Astrocyte (in vitro differentiated cells and primary cell): ENCODE data around the gene PTPRM. TPM values are rescaled to one million over a fixed set of nuclear protein-coding genes. Genes with fewer than 3 reads are reported as not detected.

ENCODE experiments used
- DNase-seq: peaks from one replicate; pipeline ENCODE4 v3.0.0-alpha.2; 2010; ENCODE audit warnings: low read depth
- FAIRE-seq: peaks from 2 replicates; lab custom pipeline; 2011; peaks lifted over from hg19 to GRCh38; lab: Jason Lieb, UNC
- H2AFZ ChIP-seq: 2 replicates; pipeline ENCODE4 v1.6.0; 2012; ENCODE audit warnings: low read depth, low read length, inconsistent platforms
- H3K27ac ChIP-seq: 2 replicates; pipeline ENCODE4 v1.5.1; 2011; ENCODE audit warnings: low read depth, low read length, inconsistent platforms
- H3K27me3 ChIP-seq: 2 replicates; pipeline ENCODE4 v1.6.0; 2011; ENCODE audit warnings: low read length, inconsistent platforms; ENCODE audit not compliant: insufficient read depth
- H3K36me3 ChIP-seq: 2 replicates; pipeline ENCODE4 v1.5.1; 2011; ENCODE audit warnings: low read length, inconsistent platforms; ENCODE audit not compliant: insufficient read depth
- H3K4me1 ChIP-seq: 2 replicates; pipeline ENCODE4 v1.5.1; 2011; ENCODE audit warnings: low read length, inconsistent platforms; ENCODE audit not compliant: insufficient read depth
- H3K4me2 ChIP-seq: 2 replicates; pipeline ENCODE4 v1.6.0; 2012; ENCODE audit warnings: low read length, inconsistent platforms
- H3K4me3 ChIP-seq: 2 replicates; pipeline ENCODE4 v1.5.1; 2011; ENCODE audit warnings: low read depth, mild to moderate bottlenecking, low read length, inconsistent platforms; ENCODE audit not compliant: insufficient read depth
- H3K79me2 ChIP-seq: 2 replicates; pipeline ENCODE4 v1.6.0; 2012; ENCODE audit warnings: mild to moderate bottlenecking, low read length, inconsistent platforms; ENCODE audit not compliant: insufficient read depth
- H3K9ac ChIP-seq: 2 replicates; pipeline ENCODE4 v1.6.0; 2012; ENCODE audit warnings: mild to moderate bottlenecking, low read length, inconsistent platforms
- H3K9me3 ChIP-seq: 2 replicates; pipeline ENCODE4 v1.5.1; 2012; ENCODE audit warnings: low read depth, mild to moderate bottlenecking, low read length, inconsistent platforms; ENCODE audit not compliant: insufficient read depth
- H4K20me1 ChIP-seq: 2 replicates; pipeline ENCODE4 v1.6.0; 2012; ENCODE audit warnings: low read length, inconsistent platforms; ENCODE audit not compliant: insufficient read depth
- H3K27ac Mint-ChIP-seq: one replicate; pipeline ENCODE4 v1.8.0; 2021; ENCODE audit warnings: mild to moderate bottlenecking, mixed read lengths; ENCODE audit not compliant: unreplicated experiment
- H3K27me3 Mint-ChIP-seq: one replicate; pipeline ENCODE4 v1.8.0; 2021; ENCODE audit warnings: low read depth, mixed read lengths; ENCODE audit not compliant: unreplicated experiment
- H3K36me3 Mint-ChIP-seq: one replicate; pipeline ENCODE4 v1.8.0; 2021; ENCODE audit warnings: low read depth, mixed read lengths; ENCODE audit not compliant: unreplicated experiment
- H3K4me1 Mint-ChIP-seq: one replicate; pipeline ENCODE4 v1.8.0; 2021; ENCODE audit warnings: low read depth, mixed read lengths; ENCODE audit not compliant: unreplicated experiment
- H3K4me3 Mint-ChIP-seq: one replicate; pipeline ENCODE4 v1.8.0; 2021; ENCODE audit warnings: mild to moderate bottlenecking, moderate library complexity, mixed read lengths; ENCODE audit not compliant: unreplicated experiment
- H3K9me3 Mint-ChIP-seq: one replicate; pipeline ENCODE4 v1.8.0; 2021; ENCODE audit warnings: mild to moderate bottlenecking, mixed read lengths; ENCODE audit not compliant: unreplicated experiment
- EZH2 ChIP-seq: IDR thresholded peaks from 2 replicates; pipeline ENCODE4 v1.6.1; 2012; ENCODE audit warnings: mild to moderate bottlenecking, low read length, inconsistent platforms; ENCODE audit not compliant: insufficient read depth
- total RNA-seq: library from RNA; stranded (reverse); gene quantifications from 2 replicates; pipeline ENCODE4 v1.2.1, GENCODE V29; 2021
- TF ChIP-seq, protein P1 (sequence below): IDR thresholded peaks from 2 replicates; pipeline ENCODE4 v1.5.1; 2011; ENCODE audit warnings: low read depth, mild to moderate bottlenecking, inconsistent platforms, low read length, moderate library complexity; ENCODE audit not compliant: insufficient read depth

The PTPRM gene
- total RNA-seq, 1 donor from 2014 or later = 59.6 TPM

DNA sequence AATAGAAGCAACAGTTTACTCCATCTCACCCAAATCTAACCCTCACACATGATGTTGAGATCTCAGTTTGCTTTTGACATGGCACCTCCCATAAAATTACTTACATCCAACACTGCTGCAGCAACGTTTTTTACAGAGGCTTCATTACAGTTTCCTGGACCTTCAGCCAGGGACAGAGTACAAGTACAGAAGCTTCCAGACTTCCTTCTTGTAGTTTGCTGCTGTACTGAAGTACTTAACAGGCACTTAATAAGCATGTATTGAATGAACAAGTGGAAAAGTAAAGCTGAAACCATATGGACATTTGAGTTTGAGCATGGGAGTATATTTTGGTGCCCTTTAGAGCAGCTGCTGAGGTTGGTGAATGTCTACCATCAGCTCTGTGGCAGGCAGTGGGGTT, 514.2 kb downstream of the PTPRM start:
- Mint-ChIP-seq H3K9me3 (no peaks in the 10 kb centered on the region), H3K27ac (no peak overlapping the region), H3K36me3 (peaks cover 8% of the 10 kb centered on the region), H3K4me3 (no peak overlapping the region), H3K27me3 (no peaks in the 10 kb centered on the region), H3K4me1 (peaks cover 13% of the 10 kb centered on the region)
- FAIRE-seq (no peak), DNase-seq (no peak)
- no peak overlapping the region for H3K27ac ChIP-seq
- no peaks in the 10 kb centered on the region for H3K27me3 ChIP-seq
- H3K4me3 ChIP-seq = no peak overlapping the region
- TF ChIP-seq, protein P1, sequence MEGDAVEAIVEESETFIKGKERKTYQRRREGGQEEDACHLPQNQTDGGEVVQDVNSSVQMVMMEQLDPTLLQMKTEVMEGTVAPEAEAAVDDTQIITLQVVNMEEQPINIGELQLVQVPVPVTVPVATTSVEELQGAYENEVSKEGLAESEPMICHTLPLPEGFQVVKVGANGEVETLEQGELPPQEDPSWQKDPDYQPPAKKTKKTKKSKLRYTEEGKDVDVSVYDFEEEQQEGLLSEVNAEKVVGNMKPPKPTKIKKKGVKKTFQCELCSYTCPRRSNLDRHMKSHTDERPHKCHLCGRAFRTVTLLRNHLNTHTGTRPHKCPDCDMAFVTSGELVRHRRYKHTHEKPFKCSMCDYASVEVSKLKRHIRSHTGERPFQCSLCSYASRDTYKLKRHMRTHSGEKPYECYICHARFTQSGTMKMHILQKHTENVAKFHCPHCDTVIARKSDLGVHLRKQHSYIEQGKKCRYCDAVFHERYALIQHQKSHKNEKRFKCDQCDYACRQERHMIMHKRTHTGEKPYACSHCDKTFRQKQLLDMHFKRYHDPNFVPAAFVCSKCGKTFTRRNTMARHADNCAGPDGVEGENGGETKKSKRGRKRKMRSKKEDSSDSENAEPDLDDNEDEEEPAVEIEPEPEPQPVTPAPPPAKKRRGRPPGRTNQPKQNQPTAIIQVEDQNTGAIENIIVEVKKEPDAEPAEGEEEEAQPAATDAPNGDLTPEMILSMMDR = no peak
- no peak for TF ChIP-seq EZH2
- no peaks in the 10 kb centered on the region for H3K9me3 ChIP-seq
- H3K9ac ChIP-seq = no peak overlapping the region
- no peaks in the 10 kb centered on the region for H3K36me3 ChIP-seq
- no peaks in the 10 kb centered on the region for H4K20me1 ChIP-seq
- no peak overlapping the region for H2AFZ ChIP-seq
- no peak overlapping the region for H3K4me2 ChIP-seq
- H3K4me1 ChIP-seq = no peaks in the 10 kb centered on the region
- H3K79me2 ChIP-seq = no peaks in the 10 kb centered on the region

DNA sequence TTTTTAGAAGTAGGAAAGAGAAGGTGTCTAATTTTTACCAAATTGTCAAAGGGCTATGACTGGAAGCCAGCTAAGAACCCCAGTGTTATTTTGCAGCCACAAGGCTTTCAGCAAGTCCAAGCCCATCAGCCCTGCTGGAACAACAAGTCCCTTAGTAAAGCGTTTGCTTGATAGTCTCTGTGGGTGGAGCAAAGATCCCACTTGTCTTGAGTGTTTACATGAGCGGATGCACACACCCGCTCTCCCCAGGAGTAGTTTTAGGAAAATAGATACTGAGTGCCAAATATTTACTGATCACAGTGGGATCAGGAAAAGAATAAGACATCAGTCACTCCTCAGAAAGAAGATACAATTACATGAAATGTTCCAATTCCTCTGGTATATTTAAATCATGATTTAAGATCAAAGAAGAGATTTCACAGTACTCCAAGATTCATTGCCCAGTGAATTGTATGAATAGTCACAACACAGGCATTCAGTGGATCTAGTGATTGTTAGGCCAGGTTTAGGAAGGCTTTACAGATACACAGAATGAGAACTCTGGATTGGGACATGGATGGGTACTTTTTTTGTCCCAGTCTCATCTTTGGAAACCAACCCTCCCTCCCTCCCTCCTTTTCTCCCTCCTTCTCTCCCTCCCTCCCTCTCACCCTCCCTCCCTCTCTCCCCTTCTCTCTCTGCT, 514.9 kb downstream of the PTPRM start:
- TF ChIP-seq, protein P1 = no peak
- TF ChIP-seq EZH2 = no peak
- no peak for FAIRE-seq
- Histone ChIP-seq H3K4me1 (no peaks in the 10 kb centered on the region), H3K9ac (no peak overlapping the region), H3K27me3 (no peaks in the 10 kb centered on the region), H2AFZ (no peak overlapping the region), H3K27ac (no peak overlapping the region), H3K9me3 (no peaks in the 10 kb centered on the region), H3K4me3 (no peak overlapping the region), H3K4me2 (no peak overlapping the region), H3K36me3 (no peaks in the 10 kb centered on the region), H4K20me1 (no peaks in the 10 kb centered on the region), H3K79me2 (no peaks in the 10 kb centered on the region)
- no peaks in the 10 kb centered on the region for H3K27me3 Mint-ChIP-seq
- H3K36me3 Mint-ChIP-seq = peaks cover 8% of the 10 kb centered on the region
- H3K4me1 Mint-ChIP-seq = peaks cover 13% of the 10 kb centered on the region
- no peaks in the 10 kb centered on the region for H3K9me3 Mint-ChIP-seq
- H3K27ac Mint-ChIP-seq = no peak overlapping the region
- DNase-seq = no peak
- no peak overlapping the region for H3K4me3 Mint-ChIP-seq

DNA sequence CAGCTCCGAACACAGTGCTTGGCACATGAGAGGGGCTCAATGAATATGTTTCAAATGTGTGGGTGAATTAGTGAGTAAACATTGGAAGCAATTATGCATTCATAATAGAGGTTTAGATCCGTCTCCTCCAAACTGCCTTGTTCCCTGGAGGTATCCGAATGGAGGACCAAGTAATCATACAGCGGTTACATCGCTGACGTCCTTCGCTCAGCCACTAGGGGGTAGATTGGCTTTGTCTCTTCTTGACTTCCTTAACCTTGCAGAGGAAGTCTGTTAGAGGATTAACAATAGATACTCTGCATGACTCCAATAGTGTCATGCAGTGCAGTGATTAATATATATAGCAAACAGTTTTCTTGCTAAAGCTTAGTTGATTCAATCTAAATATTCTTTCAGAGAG, 517.0 kb downstream of the PTPRM start:
- H2AFZ ChIP-seq = no peak overlapping the region
- DNase-seq (peak; percentile 19), FAIRE-seq (no peak)
- Mint-ChIP-seq H3K9me3 (no peaks in the 10 kb centered on the region), H3K36me3 (peaks cover 6% of the 10 kb centered on the region), H3K4me1 (peaks cover 13% of the 10 kb centered on the region), H3K4me3 (no peak overlapping the region), H3K27me3 (no peaks in the 10 kb centered on the region), H3K27ac (no peak overlapping the region)
- H3K79me2 ChIP-seq = no peaks in the 10 kb centered on the region
- H3K9me3 ChIP-seq = no peaks in the 10 kb centered on the region
- no peak overlapping the region for H3K9ac ChIP-seq
- H3K27ac ChIP-seq = no peak overlapping the region
- H4K20me1 ChIP-seq = no peaks in the 10 kb centered on the region
- no peaks in the 10 kb centered on the region for H3K27me3 ChIP-seq
- no peak for TF ChIP-seq EZH2
- TF ChIP-seq, protein P1 = peak; percentile 64
- no peaks in the 10 kb centered on the region for H3K4me1 ChIP-seq
- H3K4me2 ChIP-seq = no peak overlapping the region
- no peaks in the 10 kb centered on the region for H3K36me3 ChIP-seq
- H3K4me3 ChIP-seq = no peak overlapping the region
